Kidney (tissue), 14 donors: Measurements from ENCODE around the gene RILPL2. TPM values are rescaled to one million over a fixed set of nuclear protein-coding genes. Genes with fewer than 3 reads are reported as not detected.

ENCODE experiments used
- DNase-seq, 5 donors: peaks; one replicate each; pipeline ENCODE4 v3.0.0-alpha.2; 2013 to 2020
- FAIRE-seq: peaks from 2 replicates; lab custom pipeline; 2012; peaks lifted over from hg19 to GRCh38; lab: Jason Lieb, UNC
- H3K27ac ChIP-seq, 2 donors: one replicate each; pipeline ENCODE4 v1.7.0; 2013; ENCODE audit warnings: low read depth in 2 of 2, low read length in 2 of 2, inconsistent platforms in 1 of 2
- H3K27me3 ChIP-seq: one replicate; pipeline ENCODE4 v1.7.1; 2013; ENCODE audit warnings: low read length, inconsistent platforms; ENCODE audit not compliant: control insufficient read depth, insufficient read depth
- H3K36me3 ChIP-seq, 3 donors: one replicate each; pipeline versions ENCODE4 v1.7.0 to v1.7.1; 2013; ENCODE audit warnings: low read length in 3 of 3, control low read depth in 1 of 3, inconsistent platforms in 1 of 3; ENCODE audit not compliant: insufficient read depth in 3 of 3, control insufficient read depth in 2 of 3
- H3K4me1 ChIP-seq, 3 donors: one replicate each; pipeline versions ENCODE4 v1.7.0 to v1.7.1; 2013; ENCODE audit warnings: low read length in 3 of 3, inconsistent platforms in 1 of 3, low read depth in 1 of 3; ENCODE audit not compliant: control insufficient read depth in 2 of 3, insufficient read depth in 2 of 3
- H3K4me3 ChIP-seq, 3 donors: one replicate each; pipeline versions ENCODE4 v1.7.0 to v1.8.1; 2013; ENCODE audit warnings: low read length in 3 of 3, control low read depth in 1 of 3, inconsistent platforms in 1 of 3
- H3K9ac ChIP-seq, 3 donors: one replicate each; pipeline versions ENCODE4 v1.7.0 to v1.7.1; 2013; ENCODE audit warnings: low read length in 3 of 3, control low read depth in 1 of 3, inconsistent platforms in 1 of 3
- H3K9me3 ChIP-seq, 3 donors: one replicate each; pipeline versions ENCODE4 v1.7.0 to v1.7.1; 2013; ENCODE audit warnings: low read length in 3 of 3, control low read depth in 1 of 3, inconsistent platforms in 1 of 3; ENCODE audit not compliant: control insufficient read depth in 2 of 3, insufficient read depth in 1 of 3
- CTCF ChIP-seq: IDR thresholded peaks from 3 replicates; pipeline ENCODE4 v1.5.1; 2012; ENCODE audit warnings: mild to moderate bottlenecking, moderate library complexity, borderline replicate concordance; ENCODE audit not compliant: insufficient read depth; ENCODE audit errors: extremely low read depth
- intact Hi-C: fragments of 100-400 bp; cut with DNase I; formaldehyde crosslinking; loops from one replicate; pipeline ENCODE4 v1.11.1; 2022
- polyA plus RNA-seq: library from polyadenylated mRNA; stranded (reverse); fragments of 350-450 nt; fragmentation: Illumina TruSeq; extraction: RNeasy Lipid Tissue Mini Kit (QIAGEN cat#74804); gene quantifications from one replicate; pipeline ENCODE4 v1.2.3, GENCODE V29; 2014; ENCODE audit warnings: low read depth, low replicate concordance; ENCODE audit not compliant: insufficient read depth
- total RNA-seq: library from RNA; stranded (reverse); fragmentation: NEBNext Ultra II Directional; extraction: Animal tissue kit (Norgen Biotek cat#: 25700); gene quantifications from one replicate; pipeline ENCODE4 v1.2.1, GENCODE V29; 2021
- donor health status: control.
- donor health status: control.
- donor health status: control.
- donor health status: control.
- donor health status: control.
- donor health status: DM: yes; HTN: yes; CAD: no.
- donor health status: Normal renal cell carcinoma (clear cell type).

RILPL2 gene
- total and polyA plus RNA-seq, 2 donors from 2014 or later, result 8.0 to 11.1 TPM

GRCh38 chr12:123445388-123446332 is 9.2 kb upstream of the RILPL2 start:
- Histone ChIP-seq H3K4me1 (peaks cover 0 to 10% (median 5%) of the 10 kb centered on the region in 3 donors), H3K27me3 (no peaks in the 10 kb centered on the region), H3K9ac (peak overlapping the region in 1 of 3 donors; percentile 40), H3K27ac (peak overlapping the region; percentile 54 to 63), H3K36me3 (no peaks in the 10 kb centered on the region), H3K4me3 (no peak overlapping the region), H3K9me3 (no peaks in the 10 kb centered on the region)
- no peak for TF ChIP-seq CTCF
- FAIRE-seq, result no peak
- intact Hi-C loops, result no loop called here
- peak in 3 of 5 donors; percentile 27 to 79 (median 55) for DNase-seq

- FAIRE-seq, result no peak
- H3K4me1 ChIP-seq, result peaks cover 0 to 10% (median 5%) of the 10 kb centered on the region in 3 donors
Measured at GRCh38 chr12:123444092-123445026, 7.9 kb upstream of the RILPL2 start.

GRCh38 chr12:123442774-123443173 is 6.3 kb upstream of the RILPL2 start:
- no peaks in the 10 kb centered on the region for H3K27me3 ChIP-seq
- no peak overlapping the region for H3K4me3 ChIP-seq
- H3K27ac ChIP-seq, result no peak overlapping the region
- H3K36me3 ChIP-seq, result no peaks in the 10 kb centered on the region
- peaks cover 0 to 8% (median 5%) of the 10 kb centered on the region in 3 donors for H3K4me1 ChIP-seq
- no peaks in the 10 kb centered on the region for H3K9me3 ChIP-seq
- intact Hi-C loops, result no loop called here
- TF ChIP-seq CTCF, result no peak
- H3K9ac ChIP-seq, result no peak overlapping the region
- FAIRE-seq (no peak), DNase-seq (no peak)

More at GRCh38 chr12:123444092-123445026, 7.9 kb upstream of the RILPL2 start:
- DNase-seq, result peak in 2 of 5 donors; percentile 25 to 50
- TF ChIP-seq CTCF, result no peak
- no peaks in the 10 kb centered on the region for H3K36me3 ChIP-seq
- no peak overlapping the region for H3K9ac ChIP-seq
- H3K9me3 ChIP-seq, result no peaks in the 10 kb centered on the region
- intact Hi-C loops, result no loop called here
- no peaks in the 10 kb centered on the region for H3K27me3 ChIP-seq
- H3K4me3 ChIP-seq, result no peak overlapping the region
- H3K27ac ChIP-seq, result peak overlapping the region; percentile 0 to 13
